ENCODE measurements around the gene ARFGAP2. TPM values are rescaled to one million over a fixed set of nuclear protein-coding genes. Genes with fewer than 3 reads are reported as not detected.

Gene ARFGAP2
- total RNA-seq, 1 donor from 2014 or later: 99.9 TPM

DNA sequence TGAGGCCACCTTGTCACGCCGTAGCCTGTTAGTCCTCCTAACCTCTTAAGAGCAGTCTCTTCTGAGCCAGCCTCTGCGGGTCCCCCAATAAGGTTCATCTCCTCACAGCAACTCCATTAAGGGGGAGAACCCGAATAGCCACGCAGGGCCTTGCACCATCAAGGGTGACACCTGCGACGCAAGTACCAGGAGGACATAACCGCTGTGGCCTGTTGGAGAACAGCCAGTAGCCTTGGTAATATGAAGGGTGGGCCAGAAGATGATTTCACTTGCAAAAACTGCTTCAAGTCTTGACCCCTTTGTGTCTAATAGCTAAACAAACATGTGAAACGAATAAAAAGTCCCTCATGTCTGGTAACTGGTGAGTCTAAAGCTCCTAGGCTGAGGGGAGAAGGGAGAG is 14.8 kb downstream of the ARFGAP2 start:
- H3K4me1 Mint-ChIP-seq (ENCODE audit: unreplicated experiment): no peaks in the 10 kb centered on the region
- no peak for DNase-seq (ENCODE audit: extremely low spot score, unreplicated experiment)
- no peaks in the 10 kb centered on the region for H3K27me3 Mint-ChIP-seq
- no peaks in the 10 kb centered on the region for H3K9me3 Mint-ChIP-seq
- H3K4me3 Mint-ChIP-seq: no peak overlapping the region
- no peak overlapping the region for H3K27ac Mint-ChIP-seq
- H3K36me3 Mint-ChIP-seq: peaks cover 5% of the 10 kb centered on the region
- no peak for TF ChIP-seq CTCF (conservative IDR thresholded peaks at IDR 0.05)

DNA sequence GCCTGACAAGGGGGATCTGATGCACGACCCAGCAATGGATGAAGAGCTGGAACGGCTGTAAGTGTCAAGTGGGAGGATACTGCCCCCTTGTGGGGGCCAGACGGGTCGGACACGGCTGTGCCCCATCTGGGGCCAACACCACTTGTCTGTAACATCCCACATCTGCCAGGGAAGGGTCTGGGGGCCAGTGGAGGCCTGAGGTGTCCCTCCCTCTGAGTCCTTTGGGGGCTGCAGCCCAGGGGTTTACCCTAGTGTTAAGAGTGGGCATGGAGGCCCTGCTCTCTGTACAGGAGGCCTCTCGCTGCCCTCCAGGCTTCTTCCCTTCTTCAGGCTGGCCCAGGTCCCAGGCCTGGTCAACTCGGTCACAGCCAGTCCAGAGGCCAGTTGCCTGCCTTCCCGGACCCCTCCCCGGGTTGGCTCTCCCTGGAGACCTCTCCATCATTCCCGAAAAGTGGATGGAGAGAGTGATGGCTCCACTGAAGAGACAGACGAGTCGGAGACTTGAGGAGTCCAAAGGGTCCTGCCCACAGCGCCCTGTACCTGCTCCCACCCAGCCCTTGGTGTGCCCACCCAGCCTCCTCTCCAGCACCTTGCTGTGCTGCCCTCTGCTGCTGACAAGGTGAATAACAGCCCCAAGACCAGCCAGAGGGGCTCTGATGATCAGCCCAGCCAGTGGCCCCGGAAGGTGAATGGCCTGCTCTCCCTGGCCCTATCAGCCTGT is 15.4 kb downstream of the ARFGAP2 start:
- H3K36me3 Mint-ChIP-seq: peaks cover 5% of the 10 kb centered on the region
- DNase-seq (ENCODE audit: extremely low spot score, unreplicated experiment): no peak
- TF ChIP-seq CTCF (conservative IDR thresholded peaks at IDR 0.05): peak; percentile 75
- H3K27me3 Mint-ChIP-seq: no peaks in the 10 kb centered on the region
- H3K27ac Mint-ChIP-seq: no peak overlapping the region
- no peaks in the 10 kb centered on the region for H3K9me3 Mint-ChIP-seq
- H3K4me1 Mint-ChIP-seq (ENCODE audit: unreplicated experiment): no peaks in the 10 kb centered on the region
- no peak overlapping the region for H3K4me3 Mint-ChIP-seq

GRCh38 chr11:47160753-47161133 is 15.9 kb downstream of the ARFGAP2 start:
- DNase-seq (ENCODE audit: extremely low spot score, unreplicated experiment): no peak
- no peak for TF ChIP-seq CTCF (conservative IDR thresholded peaks at IDR 0.05)
- Mint-ChIP-seq H3K9me3 (no peaks in the 10 kb centered on the region), H3K4me1 (ENCODE audit: unreplicated experiment) (no peaks in the 10 kb centered on the region), H3K4me3 (no peak overlapping the region), H3K36me3 (peaks cover 5% of the 10 kb centered on the region), H3K27ac (no peak overlapping the region), H3K27me3 (no peaks in the 10 kb centered on the region)

DNA sequence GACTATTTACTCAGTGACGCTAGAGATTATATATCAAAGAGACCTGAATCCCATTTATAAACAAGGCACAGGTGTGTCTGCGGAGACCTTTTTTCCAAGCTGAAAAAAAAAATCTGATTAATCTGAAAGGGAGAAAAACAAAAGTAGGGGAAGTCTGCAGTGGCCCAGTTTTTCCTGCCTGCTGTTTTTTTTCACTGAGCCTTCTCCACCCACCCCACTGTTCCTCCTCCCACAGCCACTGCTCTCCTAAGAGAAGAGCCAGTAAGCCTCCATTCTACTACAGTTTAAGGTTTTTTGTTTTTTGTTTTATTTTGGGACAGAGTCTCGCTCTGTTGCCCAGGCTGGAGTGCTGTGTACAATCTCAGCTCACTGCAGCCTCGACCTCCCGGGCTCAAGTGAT is 18.4 kb downstream of the ARFGAP2 start:
- no peak for TF ChIP-seq CTCF (conservative IDR thresholded peaks at IDR 0.05)
- no peaks in the 10 kb centered on the region for H3K9me3 Mint-ChIP-seq
- no peaks in the 10 kb centered on the region for H3K27me3 Mint-ChIP-seq
- H3K27ac Mint-ChIP-seq: no peak overlapping the region
- DNase-seq (ENCODE audit: extremely low spot score, unreplicated experiment): no peak
- peaks cover 13% of the 10 kb centered on the region for H3K4me1 Mint-ChIP-seq (ENCODE audit: unreplicated experiment)
- H3K4me3 Mint-ChIP-seq: no peak overlapping the region
- H3K36me3 Mint-ChIP-seq: peaks cover 5% of the 10 kb centered on the region

- TF ChIP-seq CTCF (conservative IDR thresholded peaks at IDR 0.05): no peak
- DNase-seq (ENCODE audit: extremely low spot score, unreplicated experiment): no peak
- H3K27me3 Mint-ChIP-seq: no peaks in the 10 kb centered on the region
These were observed 18.9 kb downstream of the ARFGAP2 start for GRCh38 chr11:47157805-47158204.

More at GRCh38 chr11:47157805-47158204, 18.9 kb downstream of the ARFGAP2 start:
- Mint-ChIP-seq H3K4me1 (ENCODE audit: unreplicated experiment) (peaks cover 17% of the 10 kb centered on the region), H3K27ac (no peak overlapping the region), H3K4me3 (no peak overlapping the region), H3K36me3 (peaks cover 5% of the 10 kb centered on the region), H3K9me3 (no peaks in the 10 kb centered on the region)
